NOMO-1 treated with DMSO at 0.1 percent for 48 hours (cell line): Measurements from ENCODE around the gene COL23A1.
A peak's percentile ranks its signal among the peaks of the same experiment; 100 is the strongest.

Source experiments
- DNase-seq: peaks from one replicate; lab custom pipeline; 2025; ENCODE audit not compliant: unreplicated experiment; lab: John Stamatoyannopoulos, UW

COL23A1 gene

GRCh38 chr5:178535299-178536175 lies 54.7 kb downstream of the COL23A1 start:
- peak; percentile 2 for DNase-seq

GRCh38 chr5:178533136-178533535 lies 57.1 kb downstream of the COL23A1 start:
- DNase-seq = peak; percentile 61

- peak; percentile 64 for DNase-seq
Observed at GRCh38 chr5:178532666-178533065, 57.5 kb downstream of the COL23A1 start.

- no peak for DNase-seq
Observed at GRCh38 chr5:178532236-178532635, 58.0 kb downstream of the COL23A1 start.

GRCh38 chr5:178531786-178532185 lies 58.4 kb downstream of the COL23A1 start:
- DNase-seq = no peak

- DNase-seq = no peak
Observed at GRCh38 chr5:178530526-178530925, 59.7 kb downstream of the COL23A1 start.

GRCh38 chr5:178529080-178529479 lies 61.1 kb downstream of the COL23A1 start:
- no peak for DNase-seq

GRCh38 chr5:178527458-178528307 lies 62.5 kb downstream of the COL23A1 start:
- no peak for DNase-seq

- no peak for DNase-seq
Observed at GRCh38 chr5:178526773-178527457, 63.3 kb downstream of the COL23A1 start.

GRCh38 chr5:178525906-178526732 lies 64.1 kb downstream of the COL23A1 start:
- no peak for DNase-seq

- DNase-seq = no peak
Observed at GRCh38 chr5:178524093-178524882, 65.9 kb downstream of the COL23A1 start.

- no peak for DNase-seq
Observed at GRCh38 chr5:178522361-178522760, 67.8 kb downstream of the COL23A1 start.

- no peak for DNase-seq
Observed at GRCh38 chr5:178520851-178521250, 69.3 kb downstream of the COL23A1 start.

GRCh38 chr5:178519804-178520203 lies 70.4 kb downstream of the COL23A1 start:
- no peak for DNase-seq

GRCh38 chr5:178519155-178519554 lies 71.0 kb downstream of the COL23A1 start:
- DNase-seq = no peak

- no peak for DNase-seq
Observed at GRCh38 chr5:178516504-178517235, 73.5 kb downstream of the COL23A1 start.

- no peak for DNase-seq
Observed at GRCh38 chr5:178515776-178516503, 74.3 kb downstream of the COL23A1 start.

- DNase-seq = no peak
Observed at GRCh38 chr5:178514851-178515418, 75.3 kb downstream of the COL23A1 start.
